GM18870 (cell line): ENCODE data around the gene CYBB.

ENCODE experiments used
- ATAC-seq: cut with Tn5 transposase; IDR thresholded peaks from one replicate; pipeline ENCODE4 v1.9.1; 2021; ENCODE audit warnings: moderate library complexity; ENCODE audit not compliant: unreplicated experiment

CYBB gene

DNA sequence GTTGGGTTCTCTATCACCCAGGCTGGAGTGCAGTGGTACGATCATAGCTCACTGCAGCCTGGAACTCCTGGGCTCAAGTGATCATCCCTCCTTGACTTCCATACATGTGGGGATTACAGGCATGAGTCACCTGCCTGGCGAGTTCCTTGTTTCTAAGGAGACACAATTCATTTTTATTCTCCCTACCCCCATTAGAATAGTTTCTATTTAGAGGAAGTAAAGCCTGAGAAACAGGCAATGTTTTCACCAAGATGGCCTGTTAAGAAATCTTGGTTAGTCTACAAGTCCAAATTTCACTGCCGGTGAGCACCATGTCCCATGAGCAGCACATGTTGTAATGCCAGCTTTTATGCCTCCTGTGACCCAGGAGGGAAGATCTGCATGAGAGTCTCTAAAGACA, 5.7 kb downstream of the CYBB start:
- no peak for ATAC-seq

- peak; percentile 82 for ATAC-seq
Measured at GRCh38 chrX:37786624-37787422, 7.0 kb downstream of the CYBB start.

GRCh38 chrX:37787423-37787869, 7.6 kb downstream of the CYBB start:
- ATAC-seq = peak; percentile 72

- ATAC-seq = no peak
Measured at GRCh38 chrX:37796310-37796709, 16.5 kb downstream of the CYBB start.

GRCh38 chrX:37796805-37797204, 16.9 kb downstream of the CYBB start:
- ATAC-seq = peak; percentile 89

DNA sequence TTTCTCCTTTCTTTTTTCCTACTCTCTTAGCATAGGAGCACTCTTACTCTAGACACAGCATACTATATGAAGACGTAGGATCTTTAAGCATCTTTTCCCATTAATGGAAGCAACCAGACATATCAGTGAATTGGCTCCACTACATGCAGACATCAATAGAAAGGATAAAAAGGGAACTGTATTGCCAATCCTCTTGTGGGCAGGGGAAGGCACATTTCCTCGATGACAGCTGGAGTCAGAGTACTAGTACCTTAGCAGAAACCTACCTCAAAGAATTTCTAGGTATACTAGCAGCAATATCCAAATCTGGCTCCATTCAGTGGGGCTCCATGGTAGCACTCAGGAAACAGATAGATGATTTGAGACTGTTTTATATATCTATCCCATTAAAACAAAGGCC, 20.1 kb downstream of the CYBB start:
- ATAC-seq = no peak

DNA sequence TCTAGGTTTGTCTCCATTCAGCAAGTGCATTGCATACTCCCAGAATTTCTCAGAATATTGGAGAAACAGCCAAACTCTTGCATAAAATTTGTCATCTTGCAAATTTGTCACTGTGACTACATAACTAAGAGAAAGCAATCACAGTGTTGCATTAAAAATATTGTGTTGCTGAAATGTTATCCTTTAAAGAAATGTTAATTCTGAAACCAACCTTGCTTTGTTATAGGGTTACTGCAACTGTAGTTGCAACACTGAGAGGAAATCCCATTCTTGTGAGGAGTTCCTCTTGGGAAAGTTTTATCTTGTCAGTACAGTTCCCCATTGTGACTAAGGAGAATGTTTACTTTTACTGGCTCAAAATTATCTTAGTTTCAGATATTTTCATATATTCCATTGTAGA, 20.9 kb downstream of the CYBB start:
- no peak for ATAC-seq

DNA sequence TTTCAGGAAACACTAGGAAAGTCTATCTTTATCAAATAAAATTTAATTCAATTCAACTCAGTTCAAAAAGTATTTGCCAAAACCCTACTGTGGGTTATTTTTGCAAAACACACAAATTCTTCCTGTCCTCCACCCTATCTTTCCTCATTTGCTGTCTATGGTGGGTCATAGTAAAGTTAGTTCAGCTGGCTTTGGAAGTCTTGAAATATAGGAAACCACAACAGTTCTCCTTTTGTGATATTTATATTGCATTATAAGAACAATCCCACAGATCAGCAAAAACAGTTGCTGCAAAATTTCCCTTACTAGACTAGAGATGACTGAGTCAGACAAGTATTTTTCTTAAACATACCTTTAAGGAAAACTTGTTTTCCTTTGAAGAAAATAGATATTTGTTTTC, 22.2 kb downstream of the CYBB start:
- no peak for ATAC-seq

DNA sequence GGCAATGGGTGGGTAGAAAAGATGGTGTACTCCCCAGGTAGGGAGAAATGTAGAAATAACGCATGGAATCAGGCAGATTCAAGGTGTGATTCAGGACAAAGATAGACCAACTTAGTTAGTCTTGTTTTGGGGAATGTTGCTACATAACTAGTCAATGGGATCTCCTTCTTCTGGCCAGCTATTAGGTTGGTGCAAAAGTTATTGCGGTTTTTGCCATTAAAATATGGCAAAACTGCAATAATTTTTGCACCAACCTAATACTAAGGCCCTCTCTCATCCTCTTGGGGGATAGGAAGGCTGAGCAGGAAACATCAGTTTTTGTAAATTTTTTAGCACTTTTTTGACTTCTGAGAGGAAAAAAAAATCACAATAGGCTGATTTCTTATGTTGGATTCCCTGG, 23.2 kb downstream of the CYBB start:
- no peak for ATAC-seq

DNA sequence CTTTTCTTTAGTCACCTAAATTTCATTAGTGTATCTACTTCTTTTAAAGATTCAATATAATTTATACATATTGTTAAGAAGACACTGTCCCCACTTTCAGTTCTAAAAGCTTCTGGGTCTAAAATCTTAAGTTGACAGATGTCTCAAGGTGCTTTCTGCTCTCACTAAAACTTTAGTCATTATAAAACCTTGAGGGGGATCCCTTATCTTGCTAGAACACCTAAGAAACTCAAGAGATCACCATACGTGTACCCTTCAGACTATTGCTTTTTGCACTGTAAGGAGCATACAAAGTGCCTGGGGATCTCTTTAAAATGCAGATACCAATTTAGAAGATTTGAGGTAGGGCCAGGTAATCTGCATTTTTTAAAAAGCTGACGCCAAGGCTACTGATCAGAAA, 30.1 kb downstream of the CYBB start:
- peak; percentile 47 for ATAC-seq

DNA sequence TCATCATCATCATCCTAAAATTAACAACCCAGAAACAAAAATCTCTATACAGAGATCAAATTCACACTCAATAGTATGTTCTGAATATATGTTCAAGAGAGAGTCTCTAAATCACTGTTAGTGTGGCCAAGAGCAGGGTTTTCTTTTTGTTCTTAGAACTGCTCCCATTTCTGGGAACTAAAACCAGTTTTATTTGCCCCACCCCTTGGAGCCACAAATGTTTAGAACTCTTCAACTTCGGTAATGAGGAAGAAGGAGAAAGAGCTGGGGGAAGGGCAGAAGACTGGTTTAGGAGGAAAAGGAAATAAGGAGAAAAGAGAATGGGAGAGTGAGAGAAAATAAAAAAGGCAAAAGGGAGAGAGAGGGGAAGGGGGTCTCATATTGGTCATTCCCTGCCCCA, 32.3 kb downstream of the CYBB start:
- ATAC-seq = no peak

GRCh38 chrX:37813570-37813969, 33.7 kb downstream of the CYBB start:
- no peak for ATAC-seq

DNA sequence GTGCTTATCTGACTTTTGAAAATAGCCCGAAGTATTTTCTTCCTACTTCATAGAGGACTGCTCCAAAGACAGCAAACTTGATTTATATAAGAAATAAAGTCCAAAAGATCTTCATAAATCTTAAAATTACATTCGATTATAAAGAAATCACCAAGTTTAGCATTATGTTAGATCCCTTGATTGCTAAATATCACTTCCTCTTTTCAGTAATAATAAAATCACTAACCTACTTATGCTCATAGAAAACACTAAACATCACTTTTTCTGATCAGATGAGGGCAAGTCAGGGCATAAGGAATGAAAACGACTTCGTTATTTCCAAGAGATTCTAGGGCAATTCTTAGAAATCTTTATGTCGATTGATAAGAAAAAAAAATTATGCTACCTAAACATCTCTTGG, 35.5 kb downstream of the CYBB start:
- ATAC-seq = no peak

DNA sequence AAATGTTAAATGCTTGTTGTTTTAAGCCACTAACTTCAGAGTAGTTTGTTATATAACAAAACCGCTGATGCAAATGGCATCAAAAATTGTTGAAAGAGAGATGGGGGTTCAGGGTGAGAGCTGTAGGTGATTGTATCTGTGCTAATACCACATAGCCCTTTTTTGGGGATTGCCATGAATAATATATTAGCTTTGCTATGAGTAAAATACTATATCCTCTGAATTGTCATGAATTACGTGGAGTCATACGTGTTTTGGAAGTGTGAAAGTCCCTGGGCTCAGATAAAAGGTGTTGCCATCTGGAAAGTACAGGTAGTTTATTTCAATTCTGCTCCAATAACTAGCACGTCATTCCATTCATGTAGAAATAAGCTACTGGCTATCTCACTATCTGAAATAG, 36.9 kb downstream of the CYBB start:
- ATAC-seq = peak; percentile 32

DNA sequence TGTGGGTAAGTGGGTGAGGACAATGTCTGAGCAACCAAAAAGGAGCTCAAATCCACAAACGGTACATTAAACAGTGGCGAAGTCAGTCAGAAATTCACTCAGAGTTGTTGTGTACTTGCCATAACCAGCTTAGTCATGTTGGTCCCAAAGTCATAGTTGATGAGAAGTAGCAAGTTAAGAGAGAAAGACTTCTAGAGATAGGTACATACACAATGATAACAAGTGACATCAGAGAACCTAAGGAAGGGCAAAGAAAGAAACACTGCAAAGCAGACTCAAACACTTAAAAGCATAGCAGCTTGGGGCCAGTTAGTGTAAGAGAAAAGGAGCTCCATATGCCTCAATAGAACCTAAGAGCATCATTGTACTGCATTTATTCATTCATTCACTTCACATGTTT, 37.3 kb downstream of the CYBB start:
- ATAC-seq = peak; percentile 18

GRCh38 chrX:37817579-37817978, 37.7 kb downstream of the CYBB start:
- ATAC-seq = peak; percentile 32

- no peak for ATAC-seq
Measured at GRCh38 chrX:37818031-37818430, 38.2 kb downstream of the CYBB start.

DNA sequence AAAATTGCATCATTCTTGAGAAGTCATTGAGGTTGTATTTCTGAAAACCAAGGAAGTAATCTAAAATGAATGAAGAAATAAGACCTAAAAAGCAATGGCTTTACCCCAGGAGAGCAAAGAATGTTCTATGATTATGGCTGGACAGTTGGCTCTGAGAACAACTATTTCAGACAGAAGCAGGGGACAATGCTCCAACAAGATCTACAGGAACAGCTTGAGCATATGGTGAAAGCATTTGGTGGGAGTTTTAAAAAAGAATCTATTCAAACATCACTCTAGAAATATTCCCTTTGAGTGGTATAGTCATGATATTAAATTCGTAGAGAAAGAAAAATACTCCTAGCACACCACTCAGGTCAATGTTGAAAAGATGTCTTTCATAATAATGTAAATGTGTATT, 40.8 kb downstream of the CYBB start:
- ATAC-seq = no peak

- no peak for ATAC-seq
Measured at GRCh38 chrX:37824491-37825214, 44.8 kb downstream of the CYBB start.

DNA sequence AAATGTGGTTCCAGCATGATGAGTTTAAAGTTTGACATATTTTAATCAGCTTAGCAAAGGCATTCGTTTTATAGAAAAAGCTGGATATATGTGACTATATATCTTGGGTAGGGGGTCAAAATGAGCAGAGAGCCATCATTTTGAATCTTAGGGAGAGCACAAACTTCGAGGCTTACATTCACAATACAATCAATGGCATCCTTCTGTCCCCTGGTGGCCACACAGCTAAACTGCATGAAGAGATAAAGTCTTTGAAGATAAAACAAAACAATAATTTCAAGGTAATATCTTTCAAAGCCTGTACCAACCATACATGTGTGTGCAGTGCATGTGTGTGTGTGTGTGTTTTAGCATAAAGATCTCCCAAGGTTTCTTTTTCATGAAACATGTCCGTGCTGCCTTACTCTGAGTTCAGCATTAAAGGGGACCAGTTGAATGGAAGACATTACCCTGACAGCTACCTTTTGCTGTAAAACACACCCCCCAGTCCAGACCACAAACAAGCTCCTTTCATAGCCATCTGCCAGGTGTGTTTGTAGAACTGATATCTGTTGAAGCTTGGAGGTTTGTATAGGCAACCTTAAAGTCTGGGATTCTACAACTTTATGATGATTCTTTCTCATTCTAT, 45.5 kb downstream of the CYBB start:
- no peak for ATAC-seq

- ATAC-seq = no peak
Measured at GRCh38 chrX:37829721-37830120, 49.9 kb downstream of the CYBB start.

- no peak for ATAC-seq
Measured at GRCh38 chrX:37830371-37830770, 50.5 kb downstream of the CYBB start.
